Stimulated activated CD8-positive, alpha-beta memory T cell treated with anti-CD3 and anti-CD28 coated beads, Interleukin-4, amount 100 ng/mL, for 48 hours (primary cell): ENCODE data around the gene CD6.

ENCODE experiments used
- DNase-seq: peaks from one replicate; pipeline ENCODE4 v3.0.0-alpha.2; 2020

Gene CD6

DNA sequence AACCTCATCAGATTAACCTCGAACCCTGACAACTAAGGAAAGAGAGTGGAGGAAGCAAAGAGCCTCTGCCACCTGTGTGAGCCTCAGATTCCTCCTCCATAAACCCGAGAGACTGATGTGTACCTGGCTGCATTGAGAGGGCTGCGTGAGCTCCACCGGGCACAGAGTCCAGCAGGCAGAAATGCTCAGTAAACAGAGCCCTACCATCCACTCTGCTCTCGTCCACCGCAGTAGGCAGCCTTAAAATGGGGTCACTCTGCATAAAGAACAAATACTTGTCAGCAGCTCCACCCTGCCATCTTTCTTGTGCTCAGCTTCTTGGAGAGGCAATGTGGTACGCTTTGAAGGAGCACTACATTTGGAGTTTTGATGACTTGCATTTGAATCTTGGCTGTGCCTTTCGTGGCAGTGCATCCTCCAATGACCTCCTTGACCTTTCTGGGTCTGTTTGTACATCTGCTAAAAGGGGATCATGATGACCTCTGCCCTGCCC lies 87.8 kb downstream of the CD6 start:
- DNase-seq: no peak

DNA sequence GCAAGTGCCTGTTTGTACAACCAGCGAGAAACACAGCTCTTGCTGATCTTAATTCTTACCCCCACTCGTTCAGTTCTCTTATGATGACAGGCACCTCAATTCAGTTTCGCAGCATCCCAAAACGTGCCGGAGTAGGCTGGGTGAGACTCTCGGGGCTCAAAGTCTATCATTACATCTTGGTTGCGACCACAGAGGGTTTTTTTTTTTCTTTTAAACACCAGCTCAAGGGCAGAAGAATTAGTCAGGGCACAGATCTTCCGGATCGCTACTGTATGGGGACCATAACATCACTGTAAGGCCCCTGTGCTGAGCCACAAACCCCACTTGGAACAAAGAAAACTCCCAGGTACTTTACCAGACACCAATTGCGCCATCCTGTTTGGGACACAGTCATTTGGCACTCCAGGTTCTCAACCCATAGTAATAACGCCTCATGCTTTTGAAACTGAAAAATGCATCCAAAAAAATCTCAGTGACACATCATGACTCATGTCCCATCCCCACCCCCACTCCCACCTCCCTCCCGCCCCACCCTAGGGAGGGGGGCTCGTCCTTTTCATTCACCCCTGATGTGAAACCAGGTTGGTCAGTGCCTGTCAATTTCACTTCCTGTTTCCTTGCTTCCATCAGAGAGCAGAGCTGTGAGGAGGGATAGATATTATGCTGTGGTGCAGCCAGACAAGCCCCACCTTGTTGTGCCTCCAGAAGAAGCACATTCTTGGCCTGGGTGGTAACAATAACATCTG lies 89.8 kb downstream of the CD6 start:
- peak; percentile 86 for DNase-seq

DNA sequence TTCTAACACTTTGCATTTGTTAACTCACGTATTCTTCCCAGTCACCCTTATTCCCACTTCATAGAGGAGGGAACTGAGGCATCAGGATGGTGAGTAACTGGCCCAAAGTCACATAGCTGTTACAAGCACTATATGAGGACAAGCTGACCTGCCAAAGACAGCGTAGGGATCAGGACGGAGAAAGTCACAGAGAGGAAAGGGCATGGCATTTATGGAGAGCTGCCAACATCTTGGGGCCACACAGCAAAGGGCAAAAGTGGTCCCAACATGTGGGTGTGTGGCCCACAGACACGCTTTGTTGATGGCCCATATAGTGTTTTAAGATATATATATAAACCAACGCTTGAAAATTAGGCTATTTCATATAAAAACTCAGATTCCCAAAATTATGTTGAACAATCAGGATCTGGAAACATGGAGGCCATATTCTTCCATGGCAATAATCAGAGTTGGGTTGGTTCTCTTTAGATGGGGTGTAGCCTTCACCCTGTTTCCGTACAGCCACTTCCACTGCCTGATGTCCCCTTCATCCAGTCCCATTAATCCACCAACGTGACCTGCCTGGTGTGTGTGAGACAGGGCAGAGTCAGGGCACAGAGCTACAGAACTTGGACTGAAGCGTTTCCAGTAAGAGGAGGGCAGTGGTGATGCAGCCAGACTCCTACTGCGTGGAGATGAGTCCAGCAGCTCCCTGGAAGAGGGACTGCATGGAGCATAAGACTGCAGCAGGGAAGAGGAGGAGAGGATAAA lies 90.9 kb downstream of the CD6 start:
- peak; percentile 25 for DNase-seq

DNA sequence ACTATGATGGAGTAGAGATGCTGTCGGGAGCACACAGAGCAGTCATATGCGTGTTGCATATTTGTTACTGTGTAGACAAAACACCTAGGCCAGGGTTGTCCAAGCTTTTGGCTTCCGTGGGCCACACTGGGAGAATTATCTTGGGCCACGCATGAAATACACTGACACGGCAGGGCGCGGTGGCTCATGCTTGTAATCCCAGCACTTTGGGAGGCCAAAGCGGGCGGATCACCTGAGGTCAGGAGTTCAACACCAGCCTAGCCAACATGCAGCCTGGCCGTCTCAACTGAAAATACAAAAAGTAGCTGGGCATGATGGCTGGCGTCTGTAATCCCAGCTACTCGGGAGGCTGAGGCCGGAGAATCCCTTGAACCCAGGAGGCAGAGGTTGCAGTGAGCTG lies 93.8 kb downstream of the CD6 start:
- DNase-seq: peak; percentile 19

DNA sequence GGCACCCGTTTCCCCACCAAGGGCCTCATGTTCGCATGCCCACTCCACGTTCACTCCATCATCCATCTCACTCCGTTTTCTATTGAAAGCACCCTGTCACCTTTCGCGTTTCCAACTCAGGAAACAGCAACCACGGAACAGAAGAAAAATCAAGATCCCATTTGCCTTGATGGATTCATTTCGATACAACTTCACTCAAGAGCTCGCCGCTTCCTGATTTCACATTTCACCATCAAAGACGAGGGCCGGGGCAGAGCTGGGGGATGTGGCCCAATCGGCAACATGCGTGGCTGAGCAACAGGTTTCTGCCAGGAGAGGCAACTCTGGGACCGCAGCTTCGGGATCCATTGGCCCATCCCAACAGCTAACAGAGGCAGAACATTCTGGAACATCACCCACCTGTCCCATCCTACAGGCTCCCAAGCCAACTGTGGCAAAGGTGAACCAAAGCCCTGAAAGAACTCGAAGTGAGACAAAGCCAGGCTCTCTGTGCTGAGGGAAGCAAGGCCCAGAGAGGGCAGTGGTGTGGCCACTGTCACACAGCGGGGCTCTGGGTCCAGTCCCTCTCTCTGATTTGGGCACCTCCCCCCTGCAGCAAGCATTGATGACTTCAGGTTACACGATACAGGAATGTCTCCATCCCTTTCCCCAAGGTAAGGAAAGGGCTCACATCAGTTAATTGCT lies 94.6 kb downstream of the CD6 start:
- peak; percentile 73 for DNase-seq

DNA sequence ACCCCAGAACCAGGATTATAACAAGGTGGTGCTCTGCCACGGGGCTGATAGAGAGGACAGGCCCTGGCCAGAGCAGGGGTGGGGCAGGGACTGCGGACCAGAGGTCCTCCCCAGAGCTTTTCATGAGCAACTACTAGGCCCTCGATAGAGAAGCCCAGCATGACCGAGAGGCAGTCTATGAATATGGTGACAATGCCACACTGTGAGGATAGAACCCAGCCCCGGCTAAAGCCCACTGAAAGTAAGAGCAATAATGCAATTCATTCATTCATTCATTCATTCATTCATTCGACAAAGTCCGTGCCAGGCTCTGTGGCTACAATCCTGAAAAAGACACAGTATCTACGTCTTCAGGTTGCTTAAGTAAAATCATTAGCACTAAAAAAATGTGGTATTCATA lies 95.2 kb downstream of the CD6 start:
- peak; percentile 24 for DNase-seq

DNA sequence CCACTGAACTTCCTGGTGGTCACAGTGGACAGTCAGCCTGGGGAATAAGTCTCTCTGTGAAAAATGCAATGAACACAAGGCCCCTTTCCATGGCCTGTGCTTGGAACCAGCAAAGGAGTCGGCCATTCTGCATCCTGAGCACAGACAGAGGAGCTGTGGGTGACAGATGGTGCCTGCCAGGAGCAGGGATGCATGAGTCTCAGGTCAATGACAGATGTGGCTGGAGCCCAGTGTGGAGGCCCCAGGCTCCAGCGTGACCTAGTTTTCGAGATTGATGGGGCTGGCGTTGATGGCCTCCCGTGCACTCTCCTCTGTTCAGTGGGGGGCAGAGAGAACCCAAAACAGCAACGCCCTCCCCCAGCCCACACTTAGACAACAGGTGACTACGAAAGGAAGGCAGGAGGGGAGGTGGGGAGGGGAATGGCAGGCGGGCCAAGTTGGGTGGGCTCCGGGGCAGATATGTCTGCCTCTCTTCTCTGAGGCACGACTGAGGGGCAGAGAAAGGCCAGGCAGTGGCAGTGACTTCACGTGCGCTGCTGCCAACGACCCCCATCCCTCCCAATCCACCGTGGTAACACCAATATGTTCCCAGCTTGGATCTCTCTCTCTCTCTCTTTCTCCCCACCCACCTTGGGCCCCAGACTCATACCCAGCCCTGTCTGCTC lies 96.4 kb downstream of the CD6 start:
- peak; percentile 22 for DNase-seq

DNA sequence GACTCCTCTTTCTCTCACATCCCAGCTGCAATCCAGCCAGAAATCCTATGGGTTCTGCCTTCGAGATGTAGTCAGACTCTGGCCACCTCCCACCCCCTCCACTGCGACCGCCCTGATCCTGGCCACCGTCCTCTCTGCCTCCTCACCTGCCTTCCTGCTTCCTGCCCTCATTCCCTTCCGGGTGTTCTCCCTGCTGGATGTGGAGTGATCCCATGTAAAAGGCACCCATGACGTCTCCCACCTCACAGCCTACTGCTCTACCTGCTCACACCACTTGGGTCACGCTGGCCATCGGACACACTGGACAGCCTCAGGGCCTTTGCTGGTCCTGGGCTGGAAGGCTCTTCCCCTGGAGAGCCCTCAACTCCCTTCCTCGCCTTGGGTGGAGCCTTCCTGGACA lies 97.1 kb downstream of the CD6 start:
- DNase-seq: peak; percentile 21

DNA sequence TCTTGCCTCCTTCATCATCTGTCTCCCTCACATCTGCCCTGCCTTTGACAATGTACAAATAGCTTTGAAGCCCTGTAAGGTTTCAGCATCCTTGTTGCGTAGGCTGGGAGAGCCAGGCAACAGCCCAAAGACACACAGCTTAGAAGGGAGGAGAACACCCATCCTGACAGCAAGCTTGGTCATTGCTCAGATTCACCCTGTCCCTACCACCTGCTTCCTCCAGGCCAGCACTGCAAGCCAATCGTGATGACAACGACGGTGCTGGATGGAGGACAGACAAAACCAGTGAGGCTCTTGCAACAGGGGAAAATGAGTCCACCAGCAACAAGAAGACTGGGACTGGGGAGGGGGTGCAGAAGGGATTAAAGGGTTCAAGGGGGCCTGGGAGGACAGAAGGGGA lies 97.9 kb downstream of the CD6 start:
- peak; percentile 20 for DNase-seq
